Measurements from ENCODE around the gene PTK6. TPM values are rescaled to one million over a fixed set of nuclear protein-coding genes. Genes with fewer than 3 reads are reported as not detected.

PTK6 gene
- total and polyA plus RNA-seq, 2 donors, result 0.19 to 2.7 TPM

GRCh38 chr20:63534427-63534830 is 2.7 kb downstream of the PTK6 start:
- DNase-seq (ENCODE audit: low read depth in 6 of 9, low spot score in 9 of 9), result no peak
- Histone ChIP-seq H3K27me3 (ENCODE audit: control insufficient read depth in 2 of 2, insufficient read depth in 1 of 2, low read length in 1 of 2) (peaks cover 0 to 26% of the 10 kb centered on the region in 2 donors), H3K27ac (ENCODE audit: low read depth in 1 of 2, low read length in 1 of 2) (no peak overlapping the region), H3K36me3 (ENCODE audit: control insufficient read depth in 2 of 2, insufficient read depth in 2 of 2, low read length in 1 of 2) (no peaks in the 10 kb centered on the region), H3K4me1 (ENCODE audit: control insufficient read depth in 2 of 2, insufficient read depth in 2 of 2, low read length in 2 of 2) (peaks cover 2 to 25% of the 10 kb centered on the region in 2 donors), H3K4me3 (ENCODE audit: low read length in 2 of 2) (no peak overlapping the region), H3K9me3 (ENCODE audit: control insufficient read depth in 2 of 2, insufficient read depth in 1 of 2, low read length in 1 of 2) (peaks cover 0 to 3% of the 10 kb centered on the region in 2 donors)
- 89% methylated on average over 12 of the region's 12 CpGs for WGBS

DNA sequence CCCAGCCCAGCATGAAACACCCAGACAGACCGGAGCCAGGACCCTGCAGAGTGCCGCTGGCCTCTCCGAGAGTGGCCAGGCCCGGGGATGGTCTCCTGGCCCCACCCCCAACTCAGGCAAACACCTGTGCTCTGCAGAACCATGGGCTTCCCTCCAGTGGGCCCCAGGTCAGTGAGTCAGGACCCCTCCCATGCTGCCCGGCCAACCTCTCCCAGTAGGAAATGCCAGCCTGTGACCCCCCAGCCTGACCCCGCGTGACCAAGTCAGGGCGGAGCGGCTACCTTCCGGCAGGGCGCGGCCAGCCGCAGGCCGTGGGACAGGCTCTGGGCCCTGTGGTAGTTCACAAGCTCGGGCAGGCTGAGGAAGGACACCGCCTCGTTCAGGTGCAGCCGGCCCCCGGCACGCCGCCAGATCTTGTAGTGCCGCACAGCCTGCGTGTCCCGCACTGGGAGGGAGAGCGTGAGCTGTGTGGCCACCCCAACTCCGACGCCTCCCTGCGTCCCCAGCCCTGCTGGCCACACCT is 3.2 kb downstream of the PTK6 start:
- H3K4me3 ChIP-seq (ENCODE audit: low read length in 2 of 2), result no peak overlapping the region
- 91% methylated on average over 28 of the region's 28 CpGs for WGBS
- DNase-seq (ENCODE audit: low read depth in 6 of 9, low spot score in 9 of 9), result no peak
- H3K9me3 ChIP-seq (ENCODE audit: control insufficient read depth in 2 of 2, insufficient read depth in 1 of 2, low read length in 1 of 2), result peaks cover 0 to 3% of the 10 kb centered on the region in 2 donors
- no peak overlapping the region for H3K27ac ChIP-seq (ENCODE audit: low read depth in 1 of 2, low read length in 1 of 2)
- peaks cover 2 to 22% of the 10 kb centered on the region in 2 donors for H3K4me1 ChIP-seq (ENCODE audit: control insufficient read depth in 2 of 2, insufficient read depth in 2 of 2, low read length in 2 of 2)
- no peaks in the 10 kb centered on the region for H3K36me3 ChIP-seq (ENCODE audit: control insufficient read depth in 2 of 2, insufficient read depth in 2 of 2, low read length in 1 of 2)
- peaks cover 0 to 31% of the 10 kb centered on the region in 2 donors for H3K27me3 ChIP-seq (ENCODE audit: control insufficient read depth in 2 of 2, insufficient read depth in 1 of 2, low read length in 1 of 2)

- peaks cover 0 to 34% of the 10 kb centered on the region in 2 donors for H3K27me3 ChIP-seq (ENCODE audit: control insufficient read depth in 2 of 2, insufficient read depth in 1 of 2, low read length in 1 of 2)
- H3K4me3 ChIP-seq (ENCODE audit: low read length in 2 of 2), result no peak overlapping the region
- H3K27ac ChIP-seq (ENCODE audit: low read depth in 1 of 2, low read length in 1 of 2), result no peak overlapping the region
- no peak for DNase-seq (ENCODE audit: low read depth in 6 of 9, low spot score in 9 of 9)
- 90% methylated on average over 14 of the region's 14 CpGs for WGBS
- H3K9me3 ChIP-seq (ENCODE audit: control insufficient read depth in 2 of 2, insufficient read depth in 1 of 2, low read length in 1 of 2), result peaks cover 0 to 3% of the 10 kb centered on the region in 2 donors
- peaks cover 0 to 16% of the 10 kb centered on the region in 2 donors for H3K4me1 ChIP-seq (ENCODE audit: control insufficient read depth in 2 of 2, insufficient read depth in 2 of 2, low read length in 2 of 2)
- no peaks in the 10 kb centered on the region for H3K36me3 ChIP-seq (ENCODE audit: control insufficient read depth in 2 of 2, insufficient read depth in 2 of 2, low read length in 1 of 2)
Observed at GRCh38 chr20:63533388-63533787, 3.8 kb downstream of the PTK6 start.

- Histone ChIP-seq H3K4me1 (ENCODE audit: control insufficient read depth in 2 of 2, insufficient read depth in 2 of 2, low read length in 2 of 2) (peaks cover 0 to 8% of the 10 kb centered on the region in 2 donors), H3K27me3 (ENCODE audit: control insufficient read depth in 2 of 2, insufficient read depth in 1 of 2, low read length in 1 of 2) (peaks cover 0 to 34% of the 10 kb centered on the region in 2 donors)
- peak in 1 of 9 donors; percentile 1 for DNase-seq (ENCODE audit: low read depth in 6 of 9, low spot score in 9 of 9)
Observed at GRCh38 chr20:63532449-63532971, 4.7 kb downstream of the PTK6 start.

DNA sequence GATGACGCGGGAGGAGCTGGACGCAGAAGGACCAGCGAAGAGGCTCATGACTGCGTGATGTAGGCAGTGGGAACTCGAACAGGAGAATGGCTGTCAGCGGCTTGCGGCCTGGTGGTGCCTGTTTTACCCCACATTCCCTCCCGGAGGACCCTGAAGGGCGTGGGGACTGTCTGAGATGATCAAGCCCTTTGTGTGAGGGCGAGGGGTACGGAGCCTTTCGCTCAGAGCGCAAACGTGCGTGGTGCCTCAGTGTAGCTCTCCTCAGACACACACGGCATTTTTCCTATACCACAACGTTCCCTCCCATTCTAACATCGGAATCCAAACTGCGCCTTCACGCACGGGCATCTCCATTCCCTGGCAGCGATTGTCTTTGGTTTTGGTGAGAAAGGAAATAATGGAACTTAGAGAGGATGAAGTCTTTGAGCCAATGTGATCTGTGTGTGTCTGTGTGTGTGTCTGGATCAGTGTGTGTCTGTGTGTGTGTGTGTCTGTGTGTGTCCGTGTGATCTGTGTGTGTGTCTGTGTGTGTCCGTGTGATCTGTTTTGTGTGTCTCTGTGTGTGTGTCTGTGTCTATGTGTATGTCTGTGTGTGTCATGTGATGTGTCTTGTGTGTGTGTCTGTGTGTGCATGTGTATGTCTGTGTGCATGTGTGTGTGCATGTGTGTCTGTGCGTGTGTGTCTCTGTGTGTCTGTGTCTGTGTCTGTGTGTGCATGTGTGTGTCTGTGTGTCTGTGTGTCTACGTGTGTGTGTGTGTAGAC is 5.3 kb downstream of the PTK6 start:
- Histone ChIP-seq H3K4me3 (ENCODE audit: low read length in 2 of 2) (no peak overlapping the region), H3K27me3 (ENCODE audit: control insufficient read depth in 2 of 2, insufficient read depth in 1 of 2, low read length in 1 of 2) (peaks cover 0 to 34% of the 10 kb centered on the region in 2 donors), H3K36me3 (ENCODE audit: control insufficient read depth in 2 of 2, insufficient read depth in 2 of 2, low read length in 1 of 2) (no peaks in the 10 kb centered on the region), H3K27ac (ENCODE audit: low read depth in 1 of 2, low read length in 1 of 2) (no peak overlapping the region), H3K9me3 (ENCODE audit: control insufficient read depth in 2 of 2, insufficient read depth in 1 of 2, low read length in 1 of 2) (peaks cover 0 to 3% of the 10 kb centered on the region in 2 donors), H3K4me1 (ENCODE audit: control insufficient read depth in 2 of 2, insufficient read depth in 2 of 2, low read length in 2 of 2) (peaks cover 0 to 2% of the 10 kb centered on the region in 2 donors)
- WGBS, result 93% methylated on average over 27 of the region's 27 CpGs
- DNase-seq (ENCODE audit: low read depth in 6 of 9, low spot score in 9 of 9), result no peak

More at GRCh38 chr20:63532449-63532971, 4.7 kb downstream of the PTK6 start:
- H3K27ac ChIP-seq (ENCODE audit: low read depth in 1 of 2, low read length in 1 of 2), result no peak overlapping the region
- no peak overlapping the region for H3K4me3 ChIP-seq (ENCODE audit: low read length in 2 of 2)
- 85% methylated on average over 24 of the region's 24 CpGs for WGBS
- peaks cover 0 to 3% of the 10 kb centered on the region in 2 donors for H3K9me3 ChIP-seq (ENCODE audit: control insufficient read depth in 2 of 2, insufficient read depth in 1 of 2, low read length in 1 of 2)
- H3K36me3 ChIP-seq (ENCODE audit: control insufficient read depth in 2 of 2, insufficient read depth in 2 of 2, low read length in 1 of 2), result no peaks in the 10 kb centered on the region

GRCh38 chr20:63530788-63531160 is 6.4 kb downstream of the PTK6 start:
- WGBS, result 89% methylated on average over 14 of the region's 14 CpGs
- no peak overlapping the region for H3K4me3 ChIP-seq (ENCODE audit: low read length in 2 of 2)
- peaks cover 0 to 3% of the 10 kb centered on the region in 2 donors for H3K9me3 ChIP-seq (ENCODE audit: control insufficient read depth in 2 of 2, insufficient read depth in 1 of 2, low read length in 1 of 2)
- H3K27ac ChIP-seq (ENCODE audit: low read depth in 1 of 2, low read length in 1 of 2), result no peak overlapping the region
- H3K4me1 ChIP-seq (ENCODE audit: control insufficient read depth in 2 of 2, insufficient read depth in 2 of 2, low read length in 2 of 2), result no peaks in the 10 kb centered on the region
- DNase-seq (ENCODE audit: low read depth in 6 of 9, low spot score in 9 of 9), result no peak
- H3K36me3 ChIP-seq (ENCODE audit: control insufficient read depth in 2 of 2, insufficient read depth in 2 of 2, low read length in 1 of 2), result no peaks in the 10 kb centered on the region
- peaks cover 0 to 34% of the 10 kb centered on the region in 2 donors for H3K27me3 ChIP-seq (ENCODE audit: control insufficient read depth in 2 of 2, insufficient read depth in 1 of 2, low read length in 1 of 2)

- no peaks in the 10 kb centered on the region for H3K4me1 ChIP-seq (ENCODE audit: control insufficient read depth in 2 of 2, insufficient read depth in 2 of 2, low read length in 2 of 2)
- H3K36me3 ChIP-seq (ENCODE audit: control insufficient read depth in 2 of 2, insufficient read depth in 2 of 2, low read length in 1 of 2), result no peaks in the 10 kb centered on the region
- H3K9me3 ChIP-seq (ENCODE audit: control insufficient read depth in 2 of 2, insufficient read depth in 1 of 2, low read length in 1 of 2), result peaks cover 0 to 3% of the 10 kb centered on the region in 2 donors
- WGBS, result 88% methylated on average over 39 of the region's 39 CpGs
- DNase-seq (ENCODE audit: low read depth in 6 of 9, low spot score in 9 of 9), result no peak
- peaks cover 0 to 31% of the 10 kb centered on the region in 2 donors for H3K27me3 ChIP-seq (ENCODE audit: control insufficient read depth in 2 of 2, insufficient read depth in 1 of 2, low read length in 1 of 2)
- no peak overlapping the region for H3K27ac ChIP-seq (ENCODE audit: low read depth in 1 of 2, low read length in 1 of 2)
- H3K4me3 ChIP-seq (ENCODE audit: low read length in 2 of 2), result no peak overlapping the region
Observed at GRCh38 chr20:63529861-63530787, 7.1 kb downstream of the PTK6 start.

DNA sequence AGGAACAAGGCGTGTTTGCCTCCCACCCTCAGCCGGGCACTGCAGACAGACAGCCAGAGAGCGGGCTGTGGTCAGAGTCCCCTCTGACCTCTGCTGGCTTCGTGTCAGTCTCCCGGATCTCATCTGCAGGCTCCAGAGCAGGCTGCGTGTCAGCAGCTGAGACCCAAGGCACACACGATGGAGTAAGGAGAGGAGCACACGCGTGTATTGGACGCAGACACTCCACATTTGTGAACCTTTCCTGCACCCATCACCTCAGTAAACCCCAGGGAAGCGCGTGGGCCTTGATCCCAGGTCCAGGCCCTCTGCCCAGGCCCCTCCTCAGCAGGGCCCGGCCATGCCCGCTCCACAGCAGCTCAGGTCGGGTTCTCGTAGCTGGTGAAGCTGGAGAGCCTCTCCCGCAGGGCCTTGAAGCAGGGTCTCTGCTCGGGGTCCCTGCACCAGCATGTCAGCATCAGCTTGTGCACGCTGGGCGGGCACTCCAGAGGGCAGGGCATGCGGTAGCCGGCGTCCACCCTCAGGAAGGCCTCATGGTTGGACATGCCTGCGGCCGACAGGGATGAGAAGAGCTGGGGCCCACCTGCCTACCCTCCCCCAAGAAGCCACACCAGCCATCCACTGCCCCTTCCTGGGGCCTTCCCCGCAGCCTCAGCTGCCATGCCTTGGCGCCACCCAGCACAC is 7.9 kb downstream of the PTK6 start:
- 96% methylated on average over 27 of the region's 27 CpGs for WGBS
- Histone ChIP-seq H3K9me3 (ENCODE audit: control insufficient read depth in 2 of 2, insufficient read depth in 1 of 2, low read length in 1 of 2) (peaks cover 0 to 3% of the 10 kb centered on the region in 2 donors), H3K27ac (ENCODE audit: low read depth in 1 of 2, low read length in 1 of 2) (no peak overlapping the region), H3K4me3 (ENCODE audit: low read length in 2 of 2) (no peak overlapping the region), H3K36me3 (ENCODE audit: control insufficient read depth in 2 of 2, insufficient read depth in 2 of 2, low read length in 1 of 2) (no peaks in the 10 kb centered on the region), H3K27me3 (ENCODE audit: control insufficient read depth in 2 of 2, insufficient read depth in 1 of 2, low read length in 1 of 2) (peaks cover 0 to 24% of the 10 kb centered on the region in 2 donors), H3K4me1 (ENCODE audit: control insufficient read depth in 2 of 2, insufficient read depth in 2 of 2, low read length in 2 of 2) (no peaks in the 10 kb centered on the region)
- no peak for DNase-seq (ENCODE audit: low read depth in 6 of 9, low spot score in 9 of 9)
